Neural crest cell (in vitro differentiated cells): Measurements from ENCODE around the gene DAAM1. TPM values are rescaled to one million over a fixed set of nuclear protein-coding genes. Genes with fewer than 3 reads are reported as not detected.

ENCODE experiments used
- DNase-seq: peaks from one replicate; pipeline ENCODE4 v3.0.0; 2021; ENCODE audit warnings: low read depth, mixed read lengths, low spot score
- H3K27ac Mint-ChIP-seq: one replicate; pipeline ENCODE4 v1.8.0; 2021; ENCODE audit warnings: mild to moderate bottlenecking, mixed read lengths; ENCODE audit not compliant: unreplicated experiment
- H3K27me3 Mint-ChIP-seq: 2 replicates; pipeline ENCODE4 v1.8.0; 2021; ENCODE audit warnings: low read depth, mild to moderate bottlenecking, mixed read lengths
- H3K36me3 Mint-ChIP-seq: 2 replicates; pipeline ENCODE4 v1.8.0; 2021; ENCODE audit warnings: low read depth, mild to moderate bottlenecking, mixed read lengths
- H3K4me1 Mint-ChIP-seq: 2 replicates; pipeline ENCODE4 v1.8.0; 2021; ENCODE audit warnings: mixed read lengths
- H3K4me3 Mint-ChIP-seq: one replicate; pipeline ENCODE4 v1.8.0; 2021; ENCODE audit warnings: mild to moderate bottlenecking, mixed read lengths
- H3K9me3 Mint-ChIP-seq: 2 replicates; pipeline ENCODE4 v1.8.0; 2021; ENCODE audit warnings: mixed read lengths
- total RNA-seq: library from RNA; stranded (reverse); gene quantifications from 2 replicates; pipeline ENCODE4 v1.2.1, GENCODE V29; 2021
- TF ChIP-seq, protein P1 (sequence below): fragments of 200-600 bp; sonication (generic); conservative IDR thresholded peaks from 2 replicates; pipeline ENCODE4 v1.5.0; 2021; ENCODE audit warnings: antibody characterized with exemption, mild to moderate bottlenecking

Gene DAAM1
- total RNA-seq, 1 donor from 2014 or later, result 47.2 TPM

GRCh38 chr14:59186306-59186705, 2.2 kb upstream of the DAAM1 start:
- TF ChIP-seq, protein P1, sequence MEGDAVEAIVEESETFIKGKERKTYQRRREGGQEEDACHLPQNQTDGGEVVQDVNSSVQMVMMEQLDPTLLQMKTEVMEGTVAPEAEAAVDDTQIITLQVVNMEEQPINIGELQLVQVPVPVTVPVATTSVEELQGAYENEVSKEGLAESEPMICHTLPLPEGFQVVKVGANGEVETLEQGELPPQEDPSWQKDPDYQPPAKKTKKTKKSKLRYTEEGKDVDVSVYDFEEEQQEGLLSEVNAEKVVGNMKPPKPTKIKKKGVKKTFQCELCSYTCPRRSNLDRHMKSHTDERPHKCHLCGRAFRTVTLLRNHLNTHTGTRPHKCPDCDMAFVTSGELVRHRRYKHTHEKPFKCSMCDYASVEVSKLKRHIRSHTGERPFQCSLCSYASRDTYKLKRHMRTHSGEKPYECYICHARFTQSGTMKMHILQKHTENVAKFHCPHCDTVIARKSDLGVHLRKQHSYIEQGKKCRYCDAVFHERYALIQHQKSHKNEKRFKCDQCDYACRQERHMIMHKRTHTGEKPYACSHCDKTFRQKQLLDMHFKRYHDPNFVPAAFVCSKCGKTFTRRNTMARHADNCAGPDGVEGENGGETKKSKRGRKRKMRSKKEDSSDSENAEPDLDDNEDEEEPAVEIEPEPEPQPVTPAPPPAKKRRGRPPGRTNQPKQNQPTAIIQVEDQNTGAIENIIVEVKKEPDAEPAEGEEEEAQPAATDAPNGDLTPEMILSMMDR, result no peak
- H3K27me3 Mint-ChIP-seq, result peaks cover 33% of the 10 kb centered on the region
- no peak for DNase-seq
- H3K9me3 Mint-ChIP-seq, result no peaks in the 10 kb centered on the region
- peak overlapping the region; percentile 35 for H3K4me3 Mint-ChIP-seq
- H3K4me1 Mint-ChIP-seq, result peaks cover 34% of the 10 kb centered on the region
- no peak overlapping the region for H3K27ac Mint-ChIP-seq
- H3K36me3 Mint-ChIP-seq, result no peaks in the 10 kb centered on the region

- TF ChIP-seq, protein P1, result no peak
- Mint-ChIP-seq H3K27me3 (peaks cover 33% of the 10 kb centered on the region), H3K4me1 (peaks cover 41% of the 10 kb centered on the region), H3K4me3 (peak overlapping the region; percentile 98), H3K9me3 (no peaks in the 10 kb centered on the region), H3K36me3 (no peaks in the 10 kb centered on the region), H3K27ac (no peak overlapping the region)
- no peak for DNase-seq
Measured at GRCh38 chr14:59187118-59187517, 1.3 kb upstream of the DAAM1 start.

DNA sequence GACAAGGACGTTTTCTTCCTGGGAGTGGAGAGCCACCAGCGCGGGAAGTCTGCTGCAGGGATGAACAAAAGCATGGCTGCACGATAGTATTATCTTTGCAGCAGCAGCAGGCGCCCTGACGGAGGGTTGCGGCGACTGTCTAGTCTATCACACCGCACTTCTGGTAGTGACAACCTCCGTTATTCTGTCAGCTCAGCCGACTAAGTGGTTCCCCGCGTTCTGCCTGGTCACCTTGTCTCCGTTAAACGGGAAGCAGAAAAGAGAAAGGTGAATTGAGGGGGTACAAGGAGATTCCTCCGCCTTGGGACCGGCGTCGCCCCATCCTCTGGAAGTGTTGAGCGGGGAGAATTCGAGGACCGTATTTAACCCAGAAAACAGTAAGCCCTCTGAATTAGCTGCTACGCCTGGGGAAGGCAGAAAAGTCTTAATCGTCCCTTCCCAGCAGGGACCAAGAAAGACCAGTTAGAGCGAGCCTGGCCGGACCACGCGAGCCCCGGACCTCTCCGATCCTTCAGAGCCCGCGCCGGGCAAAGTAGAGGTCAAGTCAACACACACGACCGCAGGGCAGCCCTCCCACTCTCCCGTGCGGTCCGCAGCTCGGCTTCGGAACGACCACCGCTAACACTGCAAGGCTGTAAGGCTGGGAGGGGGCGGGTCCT, 536 bp upstream of the DAAM1 start:
- Mint-ChIP-seq H3K4me1 (peaks cover 41% of the 10 kb centered on the region), H3K27me3 (peaks cover 33% of the 10 kb centered on the region), H3K4me3 (peak overlapping the region; percentile 98), H3K36me3 (no peaks in the 10 kb centered on the region), H3K27ac (peak overlapping the region; percentile 61), H3K9me3 (no peaks in the 10 kb centered on the region)
- TF ChIP-seq, protein P1, result no peak
- peak; percentile 39 for DNase-seq

DNA sequence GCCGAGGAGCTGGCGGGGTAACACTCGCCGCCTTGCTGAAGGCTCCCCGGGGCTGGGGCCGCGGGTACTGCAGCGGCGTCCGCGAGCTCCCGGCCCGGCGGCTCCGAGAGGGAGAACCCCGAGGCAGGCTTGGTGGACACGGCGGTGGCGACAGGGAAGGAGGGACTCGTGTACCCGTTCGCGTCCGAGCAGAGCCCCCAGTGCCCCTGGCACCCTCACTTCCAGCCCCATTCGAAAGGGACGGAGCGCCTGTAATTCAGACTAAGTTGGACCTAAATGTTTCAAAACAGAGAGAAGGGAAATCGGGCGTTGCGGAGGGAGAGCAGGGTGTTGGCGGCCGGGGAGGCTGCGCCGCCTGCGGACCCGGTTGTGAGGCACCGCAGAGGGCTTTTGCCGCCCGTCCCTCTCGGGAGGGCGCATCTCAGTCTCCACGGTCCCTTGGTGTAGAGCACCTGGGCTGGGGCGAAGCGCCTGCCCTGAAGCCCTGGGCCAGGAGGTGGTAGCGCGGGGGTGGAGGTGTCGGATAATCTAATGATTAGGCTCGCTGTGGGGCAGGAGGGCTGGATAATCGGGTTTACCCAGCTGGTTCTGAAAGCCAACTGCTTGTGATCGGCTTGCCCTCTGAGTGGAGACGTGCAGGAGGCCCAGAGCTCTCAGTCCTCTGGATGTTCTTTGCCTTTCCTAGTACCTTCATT, 771 bp downstream of the DAAM1 start:
- H3K36me3 Mint-ChIP-seq, result no peaks in the 10 kb centered on the region
- peak overlapping the region; percentile 97 for H3K27ac Mint-ChIP-seq
- DNase-seq, result peak; percentile 28
- peaks cover 41% of the 10 kb centered on the region for H3K4me1 Mint-ChIP-seq
- H3K9me3 Mint-ChIP-seq, result no peaks in the 10 kb centered on the region
- TF ChIP-seq, protein P1, result no peak
- H3K27me3 Mint-ChIP-seq, result peaks cover 27% of the 10 kb centered on the region
- peak overlapping the region; percentile 98 for H3K4me3 Mint-ChIP-seq

GRCh38 chr14:59189786-59190368, 1.4 kb downstream of the DAAM1 start:
- H3K27me3 Mint-ChIP-seq, result peaks cover 20% of the 10 kb centered on the region
- TF ChIP-seq, protein P1, result no peak
- peaks cover 41% of the 10 kb centered on the region for H3K4me1 Mint-ChIP-seq
- H3K36me3 Mint-ChIP-seq, result no peaks in the 10 kb centered on the region
- peak overlapping the region; percentile 97 for H3K27ac Mint-ChIP-seq
- DNase-seq, result peak; percentile 80
- peak overlapping the region; percentile 98 for H3K4me3 Mint-ChIP-seq
- no peaks in the 10 kb centered on the region for H3K9me3 Mint-ChIP-seq
